Fibroblast of mammary gland (primary cell): ENCODE measurements around the gene RNH1.

Experiments used
- DNase-seq: peaks from one replicate; pipeline ENCODE4 v3.0.0-alpha.2; 2010; ENCODE audit warnings: low read depth
- H3K4me3 ChIP-seq: 2 replicates; pipeline ENCODE4 v1.5.1; 2011; ENCODE audit warnings: low read depth, mild to moderate bottlenecking, low read length, moderate library complexity; ENCODE audit not compliant: control insufficient read depth
- CTCF ChIP-seq: conservative IDR thresholded peaks from 2 replicates; pipeline ENCODE4 v1.5.1; 2011; ENCODE audit warnings: low read depth, low read length, inconsistent platforms; ENCODE audit not compliant: control insufficient read depth, insufficient read depth

The RNH1 gene

GRCh38 chr11:553083-553987 is 46.3 kb upstream of the RNH1 start:
- H3K4me3 ChIP-seq, result no peak overlapping the region
- TF ChIP-seq CTCF, result no peak
- DNase-seq, result no peak

- no peak overlapping the region for H3K4me3 ChIP-seq
- no peak for DNase-seq
- no peak for TF ChIP-seq CTCF
Measured at GRCh38 chr11:551596-551995, 44.6 kb upstream of the RNH1 start.

- no peak overlapping the region for H3K4me3 ChIP-seq
- no peak for TF ChIP-seq CTCF
- DNase-seq, result no peak
Measured at GRCh38 chr11:551131-551530, 44.1 kb upstream of the RNH1 start.

GRCh38 chr11:550746-551085 is 43.7 kb upstream of the RNH1 start:
- H3K4me3 ChIP-seq, result no peak overlapping the region
- no peak for DNase-seq
- TF ChIP-seq CTCF, result no peak

GRCh38 chr11:550021-550745 is 43.1 kb upstream of the RNH1 start:
- no peak for TF ChIP-seq CTCF
- DNase-seq, result no peak
- H3K4me3 ChIP-seq, result no peak overlapping the region

GRCh38 chr11:548700-549603 is 41.9 kb upstream of the RNH1 start:
- no peak overlapping the region for H3K4me3 ChIP-seq
- DNase-seq, result no peak
- TF ChIP-seq CTCF, result no peak
